Gastroesophageal sphincter (tissue), 4 donors: ENCODE results near the gene ADSS2. TPM values are rescaled to one million over a fixed set of nuclear protein-coding genes. Genes with fewer than 3 reads are reported as not detected.

Experiments used
- ATAC-seq: fragments of 150-250 bp; one replicate; pipeline ENCODE4 v1.9.1; 2016; ENCODE audit warnings: mild to moderate bottlenecking, moderate library complexity
- H3K27ac ChIP-seq, 4 donors: fragments of 200-600 bp; sonication (generic) in 3 of 4; 1 replicate in 3 of 4; 2 replicates in 1 of 4; pipeline ENCODE4 v1.5.1; 2016 to 2019
- H3K27me3 ChIP-seq: fragments of 200-600 bp; sonication (generic); one replicate; pipeline ENCODE4 v1.5.1; 2019
- H3K36me3 ChIP-seq, 2 donors: fragments of 200-600 bp; sonication (generic); one replicate each; pipeline ENCODE4 v1.5.1; 2019; ENCODE audit warnings: control low read depth in 1 of 2
- H3K4me1 ChIP-seq, 3 donors: fragments of 200-600 bp; sonication (generic); 1 replicate in 2 of 3; 2 replicates in 1 of 3; pipeline ENCODE4 v1.5.1; 2016 to 2019; ENCODE audit warnings: control low read depth in 2 of 3
- H3K4me3 ChIP-seq, 2 donors: fragments of 200-600 bp; sonication (generic); one replicate each; pipeline ENCODE4 v1.5.1; 2019; ENCODE audit warnings: mild to moderate bottlenecking in 1 of 2, moderate library complexity in 1 of 2
- H3K9me3 ChIP-seq, 3 donors: fragments of 200-600 bp; sonication (generic); one replicate each; pipeline ENCODE4 v1.5.1; 2017 to 2019; ENCODE audit warnings: control low read depth in 2 of 3
- EP300 ChIP-seq: sonication (generic); formaldehyde crosslinking; IDR thresholded peaks from one replicate; pipeline ENCODE4 v1.6.1; 2017; ENCODE audit warnings: antibody characterized with exemption, mild to moderate bottlenecking
- POLR2A ChIP-seq, 2 donors: fragments of 450-650 bp; IDR thresholded peaks; one replicate each; pipeline ENCODE4 v1.6.1; 2017; ENCODE audit warnings: antibody characterized with exemption in 2 of 2, mild to moderate bottlenecking in 2 of 2, moderate library complexity in 1 of 2
- POLR2AphosphoS5 ChIP-seq: sonication (generic); formaldehyde crosslinking; IDR thresholded peaks from one replicate; pipeline ENCODE4 v1.6.1; 2017; ENCODE audit warnings: antibody characterized with exemption
- WGBS, 2 donors: methylation state at CpG; one replicate each; pipeline ENCODE4 v1.1.5; 2018; ENCODE audit warnings: low coverage in 1 of 2; 5-methylcytosine and 5-hydroxymethylcytosine counted together
- total RNA-seq, 4 donors: library from RNA; depleted of rRNA; stranded (reverse); fragments of >200 nt; gene quantifications; one replicate each; pipeline ENCODE4 v1.1.0, GENCODE V29; 2016
- TF ChIP-seq, protein P1 (sequence below), 4 experiments: fragments of 200-600 bp in 2 of 4; fragments of 450-650 bp in 2 of 4; sonication (generic) in 1 of 4; IDR thresholded peaks; one replicate each; pipeline ENCODE4 v1.5.1; 2017 to 2019; ENCODE audit warnings: antibody characterized with exemption in 4 of 4, mild to moderate bottlenecking in 2 of 4, moderate library complexity in 2 of 4

ADSS2 gene
- total RNA-seq, 4 donors from 2014 or later, result 28.9 to 59.0 (median 47.1) TPM

GRCh38 chr1:244437086-244437468 is 14.6 kb downstream of the ADSS2 start:
- Histone ChIP-seq H3K4me3 (no peak overlapping the region), H3K27ac (no peak overlapping the region), H3K4me1 (peaks cover 5 to 51% (median 15%) of the 10 kb centered on the region in 3 donors), H3K27me3 (no peaks in the 10 kb centered on the region), H3K36me3 (peaks cover 0 to 29% of the 10 kb centered on the region in 2 donors), H3K9me3 (no peaks in the 10 kb centered on the region)
- no peak for ATAC-seq
- TF ChIP-seq POLR2AphosphoS5 (no peak), POLR2A (IDR thresholded peaks at IDR 0.05) (no peak), EP300 (no peak)
- TF ChIP-seq, protein P1, sequence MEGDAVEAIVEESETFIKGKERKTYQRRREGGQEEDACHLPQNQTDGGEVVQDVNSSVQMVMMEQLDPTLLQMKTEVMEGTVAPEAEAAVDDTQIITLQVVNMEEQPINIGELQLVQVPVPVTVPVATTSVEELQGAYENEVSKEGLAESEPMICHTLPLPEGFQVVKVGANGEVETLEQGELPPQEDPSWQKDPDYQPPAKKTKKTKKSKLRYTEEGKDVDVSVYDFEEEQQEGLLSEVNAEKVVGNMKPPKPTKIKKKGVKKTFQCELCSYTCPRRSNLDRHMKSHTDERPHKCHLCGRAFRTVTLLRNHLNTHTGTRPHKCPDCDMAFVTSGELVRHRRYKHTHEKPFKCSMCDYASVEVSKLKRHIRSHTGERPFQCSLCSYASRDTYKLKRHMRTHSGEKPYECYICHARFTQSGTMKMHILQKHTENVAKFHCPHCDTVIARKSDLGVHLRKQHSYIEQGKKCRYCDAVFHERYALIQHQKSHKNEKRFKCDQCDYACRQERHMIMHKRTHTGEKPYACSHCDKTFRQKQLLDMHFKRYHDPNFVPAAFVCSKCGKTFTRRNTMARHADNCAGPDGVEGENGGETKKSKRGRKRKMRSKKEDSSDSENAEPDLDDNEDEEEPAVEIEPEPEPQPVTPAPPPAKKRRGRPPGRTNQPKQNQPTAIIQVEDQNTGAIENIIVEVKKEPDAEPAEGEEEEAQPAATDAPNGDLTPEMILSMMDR (IDR thresholded peaks at IDR 0.05), result no peak

DNA sequence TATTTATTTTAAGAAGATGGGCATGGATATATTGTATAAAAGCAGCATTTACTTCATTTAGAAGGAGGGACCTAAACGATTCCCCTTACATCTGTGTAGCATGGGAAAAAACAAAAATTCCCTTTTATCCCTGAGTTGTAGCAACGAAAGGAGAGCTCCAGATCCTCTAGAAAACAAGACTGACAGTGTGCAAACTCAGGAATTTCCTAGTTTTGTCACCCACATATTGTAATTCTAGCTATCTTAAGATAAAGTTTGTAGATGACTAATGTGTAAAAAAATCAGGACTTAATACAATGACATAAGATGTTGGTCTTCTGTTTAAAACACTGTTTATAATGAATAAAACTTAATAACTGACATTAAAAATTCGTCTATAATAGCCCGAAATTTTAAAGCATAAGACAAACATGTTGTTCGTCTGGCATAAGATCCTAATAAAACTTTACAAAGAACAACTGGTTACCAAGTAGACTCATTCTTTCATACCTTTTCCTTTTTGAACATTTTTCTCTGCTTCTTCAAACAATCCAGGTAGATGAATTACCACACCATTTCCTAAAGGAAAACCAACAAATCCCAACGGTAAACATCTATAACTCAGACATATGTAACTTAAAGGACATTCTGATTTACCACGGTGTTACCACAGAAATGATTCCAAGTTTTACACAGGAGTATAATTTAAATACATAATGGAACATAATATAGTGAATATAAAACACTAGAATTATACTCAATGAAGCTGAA is 15.2 kb downstream of the ADSS2 start:
- no peak for TF ChIP-seq EP300
- TF ChIP-seq, protein P1 (IDR thresholded peaks at IDR 0.05), result no peak
- TF ChIP-seq POLR2A (IDR thresholded peaks at IDR 0.05), result no peak
- no peak for TF ChIP-seq POLR2AphosphoS5
- H3K4me3 ChIP-seq, result no peak overlapping the region
- H3K27ac ChIP-seq, result peak overlapping the region in 3 of 4 donors; percentile 4 to 23 (median 15)
- no peaks in the 10 kb centered on the region for H3K9me3 ChIP-seq
- 45 to 66% methylated on average over 5 to 7 of the region's 7 CpGs for WGBS, 2 donors
- peaks cover 5 to 50% (median 15%) of the 10 kb centered on the region in 3 donors for H3K4me1 ChIP-seq
- peaks cover 0 to 34% of the 10 kb centered on the region in 2 donors for H3K36me3 ChIP-seq
- no peaks in the 10 kb centered on the region for H3K27me3 ChIP-seq
- ATAC-seq, result no peak

- peak overlapping the region in 2 of 4 donors; percentile 4 to 15 for H3K27ac ChIP-seq
- no peak for TF ChIP-seq EP300
- no peak for TF ChIP-seq POLR2A (IDR thresholded peaks at IDR 0.05)
- no peak for TF ChIP-seq POLR2AphosphoS5
- TF ChIP-seq, protein P1 (IDR thresholded peaks at IDR 0.05), result no peak
- no peak for ATAC-seq
- WGBS, 2 donors, result 50 to 56% methylated on average over 5 to 6 of the region's 6 CpGs
- no peaks in the 10 kb centered on the region for H3K27me3 ChIP-seq
- peaks cover 5 to 50% (median 15%) of the 10 kb centered on the region in 3 donors for H3K4me1 ChIP-seq
- H3K4me3 ChIP-seq, result no peak overlapping the region
- no peaks in the 10 kb centered on the region for H3K9me3 ChIP-seq
- peaks cover 0 to 42% of the 10 kb centered on the region in 2 donors for H3K36me3 ChIP-seq
Measured at GRCh38 chr1:244435562-244436205, 16.0 kb downstream of the ADSS2 start.

DNA sequence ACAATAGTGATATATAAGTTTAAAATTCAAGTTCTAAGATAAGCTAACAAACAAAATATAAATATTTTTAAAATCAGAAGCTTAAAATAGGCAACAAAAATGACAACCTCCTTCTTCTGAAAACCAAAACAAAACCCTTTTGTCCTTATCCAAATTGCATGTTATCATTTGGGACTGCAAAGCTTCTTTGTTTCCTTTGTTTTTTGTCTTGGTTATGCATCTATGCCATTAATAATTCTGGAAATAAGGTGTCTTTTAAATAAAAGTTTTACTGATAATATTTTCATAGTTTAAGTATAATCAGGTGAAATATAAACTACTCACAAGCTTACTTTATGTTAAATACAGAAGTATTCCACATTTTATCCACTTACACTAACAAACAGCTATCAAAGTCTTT is 20.5 kb downstream of the ADSS2 start:
- no peak for ATAC-seq
- TF ChIP-seq EP300, result no peak
- TF ChIP-seq, protein P1 (IDR thresholded peaks at IDR 0.05), result no peak
- Histone ChIP-seq H3K9me3 (no peaks in the 10 kb centered on the region), H3K4me3 (no peak overlapping the region), H3K4me1 (peaks cover 0 to 9% (median 0%) of the 10 kb centered on the region in 3 donors), H3K27ac (no peak overlapping the region), H3K27me3 (no peaks in the 10 kb centered on the region), H3K36me3 (peaks cover 0 to 50% of the 10 kb centered on the region in 2 donors)

- Histone ChIP-seq H3K27me3 (no peaks in the 10 kb centered on the region), H3K4me1 (peaks cover 0 to 3% (median 0%) of the 10 kb centered on the region in 3 donors), H3K4me3 (no peak overlapping the region), H3K9me3 (no peaks in the 10 kb centered on the region), H3K36me3 (peaks cover 0 to 38% of the 10 kb centered on the region in 2 donors), H3K27ac (no peak overlapping the region)
- no peak for ATAC-seq
- 78 to 83% methylated on average over 3 of the region's 3 CpGs for WGBS, 2 donors
- TF ChIP-seq EP300 (no peak), POLR2AphosphoS5 (no peak), POLR2A (IDR thresholded peaks at IDR 0.05) (no peak)
- TF ChIP-seq, protein P1 (IDR thresholded peaks at IDR 0.05), result no peak
Measured at GRCh38 chr1:244429818-244430217, 21.9 kb downstream of the ADSS2 start.
